HepG2 (cell line): Measurements from ENCODE around the gene MRPL34. TPM values are rescaled to one million over a fixed set of nuclear protein-coding genes. Genes with fewer than 3 reads are reported as not detected.

Experiments used
- CREM ChIP-seq, 2 experiments: sonication (generic) in 1 of 2; formaldehyde crosslinking in 1 of 2; IDR thresholded peaks; 2 replicates each; pipeline versions ENCODE4 v1.4.0 to v1.6.1; 2016 to 2020; ENCODE audit warnings: antibody characterized with exemption in 1 of 2, mild to moderate bottlenecking in 1 of 2, missing genetic modification reagents in 1 of 2
- ELF4 ChIP-seq: sonication (generic); formaldehyde crosslinking; IDR thresholded peaks from 2 replicates; pipeline ENCODE4 v1.5.0; 2020; ENCODE audit warnings: missing genetic modification reagents, mild to moderate bottlenecking, moderate library complexity, borderline replicate concordance
- GATAD1 ChIP-seq: IDR thresholded peaks from 2 replicates; pipeline ENCODE4 v1.6.1; 2016; ENCODE audit warnings: missing genetic modification reagents, missing compliant biosample characterization
- ISX ChIP-seq: sonication (generic); formaldehyde crosslinking; conservative IDR thresholded peaks from 2 replicates; pipeline ENCODE4 v1.5.0; 2020; ENCODE audit warnings: missing genetic modification reagents
- NFYB ChIP-seq: sonication (generic); formaldehyde crosslinking; IDR thresholded peaks from 2 replicates; pipeline ENCODE4 v1.4.0; 2020; ENCODE audit warnings: missing genetic modification reagents
- PHF20 ChIP-seq: sonication (generic); formaldehyde crosslinking; IDR thresholded peaks from 2 replicates; pipeline ENCODE4 v1.5.0; 2020; ENCODE audit warnings: mild to moderate bottlenecking, missing genetic modification reagents
- SMAD9 ChIP-seq: sonication (generic); formaldehyde crosslinking; IDR thresholded peaks from 2 replicates; pipeline ENCODE4 v1.5.1; 2020; ENCODE audit warnings: mild to moderate bottlenecking, missing genetic modification reagents
- ZKSCAN8 ChIP-seq: IDR thresholded peaks from 2 replicates; pipeline ENCODE4 v1.6.1; 2016; ENCODE audit warnings: borderline replicate concordance, missing genetic modification reagents, missing compliant biosample characterization
- ZMYM2 ChIP-seq: sonication (generic); formaldehyde crosslinking; IDR thresholded peaks from 2 replicates; pipeline ENCODE4 v1.8.0; 2022; ENCODE audit warnings: mild to moderate bottlenecking, missing genetic modification reagents
- ZNF205 ChIP-seq: IDR thresholded peaks from 2 replicates; pipeline ENCODE4 v1.6.1; 2018; ENCODE audit warnings: missing biosample characterization, missing genetic modification reagents
- ZNF263 ChIP-seq: sonication (generic); formaldehyde crosslinking; IDR thresholded peaks from 2 replicates; pipeline ENCODE4 v1.4.0; 2020; ENCODE audit warnings: missing genetic modification reagents
- ZNF660 ChIP-seq: sonication (generic); formaldehyde crosslinking; IDR thresholded peaks from 2 replicates; pipeline ENCODE4 v1.5.1; 2020; ENCODE audit warnings: mild to moderate bottlenecking, low read depth, missing genetic modification reagents, borderline replicate concordance
- ZNF737 ChIP-seq: sonication (generic); formaldehyde crosslinking; IDR thresholded peaks from 2 replicates; pipeline ENCODE4 v1.5.0; 2020; ENCODE audit warnings: missing genetic modification reagents, mild to moderate bottlenecking, borderline replicate concordance
- ZZZ3 ChIP-seq: sonication (generic); formaldehyde crosslinking; IDR thresholded peaks from 2 replicates; pipeline ENCODE4 v1.4.0; 2020; ENCODE audit warnings: missing genetic modification reagents, mild to moderate bottlenecking, borderline replicate concordance
- polyA plus RNA-seq, 8 experiments: library from polyadenylated mRNA; depleted of rRNA in 3 of 8; stranded (reverse) in 7 of 8; unstranded in 1 of 8; fragments of >200 nt; fragmentation: Illumina TruSeq in 4 of 8; extraction: Trizol in 4 of 8; gene quantifications; 2 replicates each; pipeline versions ENCODE4 v1.2.1 to v1.2.3, GENCODE V29; 2011 to 2016; ENCODE audit warnings: low read depth in 4 of 8, missing spikeins in 1 of 8, mixed read lengths in 1 of 8; ENCODE audit not compliant: insufficient read depth in 1 of 8
- total RNA-seq, 5 experiments: library from RNA; depleted of rRNA; stranded (reverse); fragments of >200 nt; fragmentation: Illumina TruSeq; extraction: Trizol; gene quantifications; 2 replicates each; pipeline ENCODE4 v1.2.3, GENCODE V29; 2016; ENCODE audit warnings: low read depth in 1 of 5
- TF ChIP-seq, protein P1 (sequence below), 2 experiments: fragments of 450-650 bp in 1 of 2; sonication (generic) in 1 of 2; formaldehyde crosslinking; IDR thresholded peaks; 2 replicates each; pipeline versions ENCODE4 v1.5.0 to v1.8.0; 2020 to 2022; ENCODE audit warnings: mild to moderate bottlenecking in 1 of 2, missing genetic modification reagents in 1 of 2
- TF ChIP-seq, protein P2 (sequence below): sonication (generic); formaldehyde crosslinking; IDR thresholded peaks from 2 replicates; pipeline ENCODE4 v1.4.0; 2020; ENCODE audit warnings: missing genetic modification reagents, mild to moderate bottlenecking, borderline replicate concordance
- TF ChIP-seq, protein P3 (sequence below): sonication (generic); formaldehyde crosslinking; IDR thresholded peaks from 2 replicates; pipeline ENCODE4 v1.4.0; 2020; ENCODE audit warnings: missing genetic modification reagents, mild to moderate bottlenecking, borderline replicate concordance
- TF ChIP-seq, protein P4 (sequence below): sonication (generic); formaldehyde crosslinking; conservative IDR thresholded peaks from 2 replicates; pipeline ENCODE4 v1.8.0; 2022; ENCODE audit warnings: missing genetic modification reagents
- TF ChIP-seq, protein P5 (sequence below): IDR thresholded peaks from 2 replicates; pipeline ENCODE4 v1.6.1; 2016; ENCODE audit warnings: missing compliant biosample characterization, missing genetic modification reagents, borderline replicate concordance

MRPL34 gene
- total and polyA plus RNA-seq, 2 of the 13 experiments (the other 11 are each of a cell fraction or from before 2014, with no cell fraction given): 74.0 to 77.3 TPM

DNA sequence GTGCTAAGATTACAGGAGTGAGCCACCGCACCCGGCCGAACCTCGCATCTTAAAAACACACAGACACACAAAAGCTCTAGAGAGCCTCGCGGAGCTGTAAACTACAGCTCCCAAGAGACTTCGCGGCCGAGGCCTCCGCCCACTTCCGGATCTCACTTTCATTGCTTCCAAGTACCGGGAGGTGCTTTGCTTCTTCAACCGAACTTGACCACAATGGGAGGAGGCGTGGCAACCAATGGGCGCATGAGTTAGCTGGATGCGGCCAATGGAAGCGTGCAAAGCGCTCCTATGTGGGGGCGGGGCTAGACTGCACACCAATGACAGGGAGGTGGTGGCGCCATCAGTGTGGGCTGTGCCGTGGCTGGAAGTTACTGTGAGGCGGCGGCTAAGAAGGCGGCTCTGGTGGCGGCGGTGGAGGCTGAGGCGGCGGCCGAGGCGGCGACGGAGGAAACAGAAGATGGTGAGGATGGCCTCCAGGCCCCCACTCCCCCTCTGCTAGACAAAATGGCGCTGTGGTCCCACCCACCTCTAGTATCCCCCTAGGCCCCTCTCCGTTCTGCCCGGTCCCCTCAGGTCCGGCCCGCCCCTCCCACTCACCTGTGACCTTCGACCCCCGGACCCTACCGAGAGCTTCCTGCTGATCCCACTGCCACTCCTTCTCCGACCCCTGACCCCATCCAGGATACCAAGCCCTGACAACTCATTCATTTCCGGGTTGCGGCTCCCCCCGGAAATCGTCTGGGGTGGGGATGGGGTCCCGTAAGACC lies 3.7 kb downstream of the MRPL34 start, which contains the start of gene DDA1 (continued):
- TF ChIP-seq ELF4 (CRISPR knock-in tag) (peak; percentile 40; the same call in 1 of the 2 replicates), ISX (CRISPR knock-in tag) (no peak), ZMYM2 (CRISPR knock-in tag) (no peak), GATAD1 (CRISPR knock-in tag) (peak; percentile 88), CREM (IDR thresholded peaks at IDR 0.05) (peak; percentile 85), CREM (CRISPR knock-in tag; IDR thresholded peaks at IDR 0.05) (no peak), PHF20 (CRISPR knock-in tag) (peak; percentile 84), NFYB (peak; percentile 99), ZNF263 (no peak), ZZZ3 (no peak), ZNF205 (CRISPR knock-in tag) (no peak), SMAD9 (CRISPR knock-in tag) (no peak), ZNF660 (no peak), ZNF737 (no peak), ZKSCAN8 (CRISPR knock-in tag) (no peak)
- TF ChIP-seq, protein P1, sequence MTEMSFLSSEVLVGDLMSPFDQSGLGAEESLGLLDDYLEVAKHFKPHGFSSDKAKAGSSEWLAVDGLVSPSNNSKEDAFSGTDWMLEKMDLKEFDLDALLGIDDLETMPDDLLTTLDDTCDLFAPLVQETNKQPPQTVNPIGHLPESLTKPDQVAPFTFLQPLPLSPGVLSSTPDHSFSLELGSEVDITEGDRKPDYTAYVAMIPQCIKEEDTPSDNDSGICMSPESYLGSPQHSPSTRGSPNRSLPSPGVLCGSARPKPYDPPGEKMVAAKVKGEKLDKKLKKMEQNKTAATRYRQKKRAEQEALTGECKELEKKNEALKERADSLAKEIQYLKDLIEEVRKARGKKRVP (CRISPR knock-in tag; IDR thresholded peaks at IDR 0.05): no peak
- TF ChIP-seq, protein P2, sequence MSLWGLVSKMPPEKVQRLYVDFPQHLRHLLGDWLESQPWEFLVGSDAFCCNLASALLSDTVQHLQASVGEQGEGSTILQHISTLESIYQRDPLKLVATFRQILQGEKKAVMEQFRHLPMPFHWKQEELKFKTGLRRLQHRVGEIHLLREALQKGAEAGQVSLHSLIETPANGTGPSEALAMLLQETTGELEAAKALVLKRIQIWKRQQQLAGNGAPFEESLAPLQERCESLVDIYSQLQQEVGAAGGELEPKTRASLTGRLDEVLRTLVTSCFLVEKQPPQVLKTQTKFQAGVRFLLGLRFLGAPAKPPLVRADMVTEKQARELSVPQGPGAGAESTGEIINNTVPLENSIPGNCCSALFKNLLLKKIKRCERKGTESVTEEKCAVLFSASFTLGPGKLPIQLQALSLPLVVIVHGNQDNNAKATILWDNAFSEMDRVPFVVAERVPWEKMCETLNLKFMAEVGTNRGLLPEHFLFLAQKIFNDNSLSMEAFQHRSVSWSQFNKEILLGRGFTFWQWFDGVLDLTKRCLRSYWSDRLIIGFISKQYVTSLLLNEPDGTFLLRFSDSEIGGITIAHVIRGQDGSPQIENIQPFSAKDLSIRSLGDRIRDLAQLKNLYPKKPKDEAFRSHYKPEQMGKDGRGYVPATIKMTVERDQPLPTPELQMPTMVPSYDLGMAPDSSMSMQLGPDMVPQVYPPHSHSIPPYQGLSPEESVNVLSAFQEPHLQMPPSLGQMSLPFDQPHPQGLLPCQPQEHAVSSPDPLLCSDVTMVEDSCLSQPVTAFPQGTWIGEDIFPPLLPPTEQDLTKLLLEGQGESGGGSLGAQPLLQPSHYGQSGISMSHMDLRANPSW (CRISPR knock-in tag): no peak
- TF ChIP-seq, protein P3, sequence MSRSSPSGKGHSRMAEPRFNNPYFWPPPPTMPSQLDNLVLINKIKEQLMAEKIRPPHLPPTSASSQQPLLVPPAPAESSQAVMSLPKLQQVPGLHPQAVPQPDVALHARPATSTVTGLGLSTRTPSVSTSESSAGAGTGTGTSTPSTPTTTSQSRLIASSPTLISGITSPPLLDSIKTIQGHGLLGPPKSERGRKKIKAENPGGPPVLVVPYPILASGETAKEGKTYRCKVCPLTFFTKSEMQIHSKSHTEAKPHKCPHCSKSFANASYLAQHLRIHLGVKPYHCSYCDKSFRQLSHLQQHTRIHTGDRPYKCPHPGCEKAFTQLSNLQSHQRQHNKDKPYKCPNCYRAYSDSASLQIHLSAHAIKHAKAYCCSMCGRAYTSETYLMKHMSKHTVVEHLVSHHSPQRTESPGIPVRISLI (CRISPR knock-in tag): no peak
- TF ChIP-seq, protein P4, sequence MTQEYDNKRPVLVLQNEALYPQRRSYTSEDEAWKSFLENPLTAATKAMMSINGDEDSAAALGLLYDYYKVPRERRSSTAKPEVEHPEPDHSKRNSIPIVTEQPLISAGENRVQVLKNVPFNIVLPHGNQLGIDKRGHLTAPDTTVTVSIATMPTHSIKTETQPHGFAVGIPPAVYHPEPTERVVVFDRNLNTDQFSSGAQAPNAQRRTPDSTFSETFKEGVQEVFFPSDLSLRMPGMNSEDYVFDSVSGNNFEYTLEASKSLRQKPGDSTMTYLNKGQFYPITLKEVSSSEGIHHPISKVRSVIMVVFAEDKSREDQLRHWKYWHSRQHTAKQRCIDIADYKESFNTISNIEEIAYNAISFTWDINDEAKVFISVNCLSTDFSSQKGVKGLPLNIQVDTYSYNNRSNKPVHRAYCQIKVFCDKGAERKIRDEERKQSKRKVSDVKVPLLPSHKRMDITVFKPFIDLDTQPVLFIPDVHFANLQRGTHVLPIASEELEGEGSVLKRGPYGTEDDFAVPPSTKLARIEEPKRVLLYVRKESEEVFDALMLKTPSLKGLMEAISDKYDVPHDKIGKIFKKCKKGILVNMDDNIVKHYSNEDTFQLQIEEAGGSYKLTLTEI: no peak
- TF ChIP-seq, protein P5, sequence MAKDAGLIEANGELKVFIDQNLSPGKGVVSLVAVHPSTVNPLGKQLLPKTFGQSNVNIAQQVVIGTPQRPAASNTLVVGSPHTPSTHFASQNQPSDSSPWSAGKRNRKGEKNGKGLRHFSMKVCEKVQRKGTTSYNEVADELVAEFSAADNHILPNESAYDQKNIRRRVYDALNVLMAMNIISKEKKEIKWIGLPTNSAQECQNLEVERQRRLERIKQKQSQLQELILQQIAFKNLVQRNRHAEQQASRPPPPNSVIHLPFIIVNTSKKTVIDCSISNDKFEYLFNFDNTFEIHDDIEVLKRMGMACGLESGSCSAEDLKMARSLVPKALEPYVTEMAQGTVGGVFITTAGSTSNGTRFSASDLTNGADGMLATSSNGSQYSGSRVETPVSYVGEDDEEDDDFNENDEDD (CRISPR knock-in tag): no peak; the same call in 1 of the 2 replicates
